Neural cell (in vitro differentiated cells): ENCODE results near the gene ST6GALNAC3.

Source experiments
- CTCF ChIP-seq: fragments of 450-650 bp; IDR thresholded peaks from 2 replicates; pipeline ENCODE4 v1.5.1; 2014; ENCODE audit warnings: antibody characterized with exemption, mild to moderate bottlenecking, moderate library complexity; ENCODE audit not compliant: poor library complexity, severe bottlenecking
- EZH2 ChIP-seq: fragments of 200-600, 300-800 bp; shearing (Covaris generic), sonication (generic); IDR thresholded peaks from 2 replicates; pipeline ENCODE4 v1.6.1; 2014; ENCODE audit warnings: antibody characterized with exemption, low read length, borderline replicate concordance, mild to moderate bottlenecking; ENCODE audit not compliant: insufficient read depth, poor library complexity, severe bottlenecking
- REST ChIP-seq: IDR thresholded peaks from 2 replicates; pipeline ENCODE4 v1.6.1; 2012; ENCODE audit warnings: borderline replicate concordance

GRCh38 chr1:76177615-76178014, 103.1 kb downstream of the ST6GALNAC3 start:
- no peak for TF ChIP-seq CTCF
- no peak for TF ChIP-seq EZH2
- no peak for TF ChIP-seq REST
